Ishikawa (cell line): Measurements from ENCODE around the gene SORCS3.

Source experiments
- CEBPB ChIP-seq: IDR thresholded peaks from 2 replicates; pipeline ENCODE4 v1.6.1; 2012
- CREB1 ChIP-seq: IDR thresholded peaks from 2 replicates; pipeline ENCODE4 v1.6.1; 2012; ENCODE audit warnings: low read depth
- EGR1 ChIP-seq: IDR thresholded peaks from 2 replicates; pipeline ENCODE4 v1.6.1; 2012
- EP300 ChIP-seq: IDR thresholded peaks from 2 replicates; pipeline ENCODE4 v1.6.1; 2012; ENCODE audit warnings: borderline replicate concordance
- FOXM1 ChIP-seq: IDR thresholded peaks from 2 replicates; pipeline ENCODE4 v1.6.1; 2012; ENCODE audit warnings: low read depth, borderline replicate concordance
- NFIC ChIP-seq: IDR thresholded peaks from 2 replicates; pipeline ENCODE4 v1.6.1; 2012
- RAD21 ChIP-seq: IDR thresholded peaks from 2 replicates; pipeline ENCODE4 v1.6.1; 2012; ENCODE audit warnings: low read depth
- TAF1 ChIP-seq: IDR thresholded peaks from 2 replicates; pipeline ENCODE4 v1.6.1; 2012; ENCODE audit warnings: low read depth, mild to moderate bottlenecking
- TCF12 ChIP-seq: IDR thresholded peaks from 2 replicates; pipeline ENCODE4 v1.6.1; 2012; ENCODE audit warnings: low read depth
- TEAD4 ChIP-seq: IDR thresholded peaks from 2 replicates; pipeline ENCODE4 v1.6.1; 2012
- YY1 ChIP-seq: IDR thresholded peaks from 2 replicates; pipeline ENCODE4 v1.6.1; 2012; ENCODE audit warnings: low read depth
- ZBTB7A ChIP-seq: IDR thresholded peaks from 2 replicates; pipeline ENCODE4 v1.6.1; 2012; ENCODE audit warnings: low read depth
- TF ChIP-seq, protein P1 (sequence below): IDR thresholded peaks from 2 replicates; pipeline ENCODE4 v1.6.1; 2012
- TF ChIP-seq, protein P2 (sequence below): IDR thresholded peaks from 2 replicates; pipeline ENCODE4 v1.6.1; 2012
- TF ChIP-seq, protein P3 (sequence below): IDR thresholded peaks from 2 replicates; pipeline ENCODE4 v1.6.1; 2012; ENCODE audit warnings: low read depth, mild to moderate bottlenecking

The SORCS3 gene

DNA sequence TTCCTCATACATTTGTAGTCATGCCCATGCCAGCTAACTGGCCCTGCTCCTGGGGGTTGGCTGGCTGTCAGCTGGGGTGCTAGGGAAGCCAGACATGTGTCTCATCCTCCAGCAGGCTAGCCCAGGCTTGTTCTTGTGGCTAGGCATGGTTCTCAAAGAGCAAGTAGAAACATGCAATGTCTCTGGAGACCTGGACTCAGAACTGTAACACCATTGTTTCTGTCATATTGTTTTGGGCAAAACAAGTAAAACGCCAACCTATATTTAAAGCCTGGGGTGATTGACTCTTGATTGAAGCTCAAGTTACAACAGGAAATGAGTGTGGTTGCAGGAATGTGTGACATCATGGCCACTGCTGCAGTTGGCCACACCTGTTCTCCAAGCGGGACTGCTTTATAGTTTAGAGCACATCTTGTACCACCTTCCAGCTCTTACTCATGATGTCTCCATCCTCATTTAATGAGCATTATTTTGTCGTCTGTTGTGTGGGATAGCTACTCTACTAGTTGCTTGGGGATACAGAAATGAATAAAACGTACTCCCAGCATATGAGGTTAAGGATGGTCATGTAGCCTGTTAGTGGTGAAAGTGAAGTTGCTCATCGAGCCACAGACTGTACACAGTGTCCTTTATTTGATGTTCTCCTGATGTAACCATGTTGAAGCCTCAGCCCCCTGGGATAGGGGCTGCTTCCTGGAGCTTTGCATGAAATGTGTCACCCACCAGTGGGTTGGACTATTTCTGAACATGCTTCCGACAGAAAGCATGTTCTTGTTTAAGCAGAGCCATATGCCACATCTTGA, 168.4 kb downstream of the SORCS3 start:
- TF ChIP-seq FOXM1 (no peak), TCF12 (peak; percentile 63; the same call in 1 of the 2 replicates), TEAD4 (peak; percentile 74)

DNA sequence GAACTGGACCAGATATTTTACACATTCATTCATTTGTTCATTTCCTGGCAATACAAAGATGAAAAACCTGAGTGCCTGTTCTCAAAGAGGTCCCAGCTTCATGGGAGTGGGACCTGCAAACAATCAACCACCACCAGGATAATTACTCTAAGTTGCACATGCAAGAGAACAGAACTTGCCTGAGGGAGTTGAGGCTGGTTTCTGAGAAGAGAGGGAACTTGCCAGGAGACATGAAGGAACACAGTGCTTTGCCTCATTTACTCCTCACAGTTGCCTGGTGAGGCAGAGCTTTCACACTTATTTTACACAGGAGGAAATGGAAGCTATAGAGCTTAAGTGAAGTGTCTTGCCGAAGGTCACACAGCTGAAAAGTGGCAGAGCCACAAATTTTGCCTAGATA, 170.1 kb downstream of the SORCS3 start:
- TF ChIP-seq RAD21 (no peak), CEBPB (no peak), EP300 (no peak)
- TF ChIP-seq, protein P1, sequence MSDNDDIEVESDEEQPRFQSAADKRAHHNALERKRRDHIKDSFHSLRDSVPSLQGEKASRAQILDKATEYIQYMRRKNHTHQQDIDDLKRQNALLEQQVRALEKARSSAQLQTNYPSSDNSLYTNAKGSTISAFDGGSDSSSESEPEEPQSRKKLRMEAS, result no peak
- TF ChIP-seq, protein P2, sequence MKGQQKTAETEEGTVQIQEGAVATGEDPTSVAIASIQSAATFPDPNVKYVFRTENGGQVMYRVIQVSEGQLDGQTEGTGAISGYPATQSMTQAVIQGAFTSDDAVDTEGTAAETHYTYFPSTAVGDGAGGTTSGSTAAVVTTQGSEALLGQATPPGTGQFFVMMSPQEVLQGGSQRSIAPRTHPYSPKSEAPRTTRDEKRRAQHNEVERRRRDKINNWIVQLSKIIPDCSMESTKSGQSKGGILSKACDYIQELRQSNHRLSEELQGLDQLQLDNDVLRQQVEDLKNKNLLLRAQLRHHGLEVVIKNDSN, result no peak

DNA sequence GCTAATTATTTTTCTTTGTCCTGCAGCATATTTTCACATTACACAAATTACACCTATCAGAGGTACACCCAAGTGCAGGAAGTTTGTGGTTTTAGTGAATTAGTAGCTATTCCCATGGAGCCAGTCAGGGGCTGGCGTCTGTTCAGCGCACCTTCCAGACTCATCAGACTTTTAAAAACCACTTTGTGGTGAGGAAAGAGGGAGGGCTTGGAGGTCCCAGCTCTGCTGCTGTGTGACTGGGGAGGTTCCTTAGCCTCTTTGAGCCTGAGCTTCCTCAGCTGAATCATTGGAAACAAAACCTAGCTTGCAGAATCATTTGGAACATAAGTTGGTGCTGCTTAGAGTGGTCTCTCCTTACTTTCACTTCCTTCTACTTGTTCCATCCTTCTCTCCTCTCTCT, 175.4 kb downstream of the SORCS3 start:
- TF ChIP-seq TEAD4 (no peak), EGR1 (no peak), TCF12 (no peak), NFIC (no peak), CEBPB (no peak), EP300 (no peak), YY1 (no peak), RAD21 (no peak), TAF1 (no peak), CREB1 (no peak), FOXM1 (no peak), ZBTB7A (no peak)
- TF ChIP-seq, protein P2, result no peak
- TF ChIP-seq, protein P3, sequence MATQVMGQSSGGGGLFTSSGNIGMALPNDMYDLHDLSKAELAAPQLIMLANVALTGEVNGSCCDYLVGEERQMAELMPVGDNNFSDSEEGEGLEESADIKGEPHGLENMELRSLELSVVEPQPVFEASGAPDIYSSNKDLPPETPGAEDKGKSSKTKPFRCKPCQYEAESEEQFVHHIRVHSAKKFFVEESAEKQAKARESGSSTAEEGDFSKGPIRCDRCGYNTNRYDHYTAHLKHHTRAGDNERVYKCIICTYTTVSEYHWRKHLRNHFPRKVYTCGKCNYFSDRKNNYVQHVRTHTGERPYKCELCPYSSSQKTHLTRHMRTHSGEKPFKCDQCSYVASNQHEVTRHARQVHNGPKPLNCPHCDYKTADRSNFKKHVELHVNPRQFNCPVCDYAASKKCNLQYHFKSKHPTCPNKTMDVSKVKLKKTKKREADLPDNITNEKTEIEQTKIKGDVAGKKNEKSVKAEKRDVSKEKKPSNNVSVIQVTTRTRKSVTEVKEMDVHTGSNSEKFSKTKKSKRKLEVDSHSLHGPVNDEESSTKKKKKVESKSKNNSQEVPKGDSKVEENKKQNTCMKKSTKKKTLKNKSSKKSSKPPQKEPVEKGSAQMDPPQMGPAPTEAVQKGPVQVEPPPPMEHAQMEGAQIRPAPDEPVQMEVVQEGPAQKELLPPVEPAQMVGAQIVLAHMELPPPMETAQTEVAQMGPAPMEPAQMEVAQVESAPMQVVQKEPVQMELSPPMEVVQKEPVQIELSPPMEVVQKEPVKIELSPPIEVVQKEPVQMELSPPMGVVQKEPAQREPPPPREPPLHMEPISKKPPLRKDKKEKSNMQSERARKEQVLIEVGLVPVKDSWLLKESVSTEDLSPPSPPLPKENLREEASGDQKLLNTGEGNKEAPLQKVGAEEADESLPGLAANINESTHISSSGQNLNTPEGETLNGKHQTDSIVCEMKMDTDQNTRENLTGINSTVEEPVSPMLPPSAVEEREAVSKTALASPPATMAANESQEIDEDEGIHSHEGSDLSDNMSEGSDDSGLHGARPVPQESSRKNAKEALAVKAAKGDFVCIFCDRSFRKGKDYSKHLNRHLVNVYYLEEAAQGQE, result no peak
- TF ChIP-seq, protein P1, result no peak

DNA sequence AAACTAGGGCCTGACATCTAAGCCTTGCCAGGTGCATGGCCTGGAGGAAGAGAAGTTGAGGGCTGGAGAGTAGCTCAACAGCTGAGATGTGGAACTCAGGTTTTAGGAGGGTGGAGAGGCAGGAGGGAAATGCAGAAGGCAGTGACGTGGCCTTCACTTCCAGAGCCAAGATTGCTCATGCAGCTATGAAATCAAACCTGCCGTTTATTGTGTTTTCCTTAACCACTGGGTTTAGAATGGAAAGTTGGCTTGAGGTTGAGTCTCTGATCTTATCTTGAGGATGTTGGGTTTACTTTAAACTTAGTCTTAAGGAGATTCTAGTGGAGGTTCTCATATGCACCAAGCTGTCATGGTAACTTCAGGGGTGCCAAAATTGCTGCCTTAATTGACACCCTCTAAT, 178.6 kb downstream of the SORCS3 start:
- TF ChIP-seq CREB1, result no peak

DNA sequence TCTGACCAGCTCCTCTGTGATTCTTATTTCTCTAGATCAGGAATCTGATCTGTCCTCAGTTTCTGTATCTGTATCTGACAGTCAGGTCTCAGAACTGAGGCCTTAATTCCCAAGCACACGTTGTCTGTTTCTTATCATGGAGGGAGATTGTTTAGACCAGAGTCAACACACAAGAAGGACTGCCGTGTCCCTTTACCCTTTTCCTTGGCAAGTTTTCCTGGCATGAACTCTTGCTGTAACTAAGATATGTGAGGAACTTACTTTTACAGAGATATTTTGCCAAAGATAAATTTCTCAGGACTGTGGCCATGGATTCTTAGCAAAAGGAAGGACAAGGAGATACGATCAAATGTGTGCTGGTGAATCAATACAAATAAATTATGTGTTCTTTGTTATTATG, 181.0 kb downstream of the SORCS3 start:
- no peak for TF ChIP-seq TCF12
- TF ChIP-seq, protein P2, result no peak

DNA sequence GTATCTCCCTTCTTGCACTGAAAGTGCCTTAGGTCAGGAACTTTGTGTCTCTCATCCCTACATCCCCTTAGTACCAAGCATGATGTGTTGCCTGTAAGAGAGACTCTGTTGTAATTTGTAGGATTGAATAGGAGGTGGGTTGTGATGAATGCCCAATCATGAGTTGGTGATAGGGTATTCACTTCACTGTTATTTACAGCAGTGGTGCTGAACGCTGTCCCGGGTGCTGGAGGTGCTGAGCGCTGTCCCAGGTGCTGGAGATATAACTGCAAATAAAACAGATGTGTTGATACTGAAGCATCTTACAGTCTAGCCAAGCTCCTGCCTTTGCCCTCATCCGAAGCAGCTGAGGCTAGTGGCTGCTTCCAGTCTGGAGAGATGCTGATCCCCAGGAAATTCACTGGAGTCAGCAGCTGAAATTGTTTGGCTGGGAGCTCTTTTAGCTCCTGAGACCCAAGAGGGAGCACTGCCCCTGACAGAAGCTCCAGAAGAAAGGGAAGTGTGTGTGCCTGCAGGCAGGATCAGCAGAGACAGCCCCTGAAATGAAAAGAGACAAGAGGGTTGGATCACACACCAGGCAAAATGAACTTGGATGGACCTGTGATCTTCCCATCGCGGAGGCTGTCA, 183.4 kb downstream of the SORCS3 start:
- TF ChIP-seq TAF1 (no peak), EP300 (peak; percentile 12; the same call in 1 of the 2 replicates), FOXM1 (no peak), TEAD4 (0 out of 2 replicates have a peak, but pooled peaks have one; percentile 23), ZBTB7A (no peak), CEBPB (no peak), EGR1 (no peak), YY1 (no peak), CREB1 (no peak), NFIC (no peak), RAD21 (peak; percentile 9; the same call in 1 of the 2 replicates), TCF12 (no peak)
- TF ChIP-seq, protein P1, result no peak
- TF ChIP-seq, protein P2, result no peak
- TF ChIP-seq, protein P3, result peak; percentile 100
